Measurements from ENCODE around the gene KNOP1. TPM values are rescaled to one million over a fixed set of nuclear protein-coding genes. Genes with fewer than 3 reads are reported as not detected.
A peak's percentile ranks its signal among the peaks of the same experiment; 100 is the strongest.
"Not testable (repeated sequence)": the region's sequence is repeated elsewhere in the genome, so short reads cannot be mapped to it uniquely, and the experiment has no call there.

KNOP1 gene
- total RNA-seq, 2 donors from 2014 or later = 15.6 to 26.6 TPM

- peak; percentile 40 for ATAC-seq (replicated peaks)
- Mint-ChIP-seq H3K4me3 (no peak overlapping the region), H3K36me3 (ENCODE audit: low read depth) (peaks cover 59% of the 10 kb centered on the region), H3K27me3 (no peaks in the 10 kb centered on the region), H3K9me3 (no peaks in the 10 kb centered on the region), H3K4me1 (peaks cover 11% of the 10 kb centered on the region), H3K27ac (no peak overlapping the region)
These were observed 28.7 kb downstream of the KNOP1 start for GRCh38 chr16:19689342-19689741.

GRCh38 chr16:19688396-19689024, 29.5 kb downstream of the KNOP1 start:
- Mint-ChIP-seq H3K9me3 (no peaks in the 10 kb centered on the region), H3K27ac (peak overlapping the region; percentile 41), H3K36me3 (ENCODE audit: low read depth) (peaks cover 65% of the 10 kb centered on the region), H3K4me1 (peaks cover 8% of the 10 kb centered on the region), H3K27me3 (no peaks in the 10 kb centered on the region), H3K4me3 (no peak overlapping the region)
- ATAC-seq (replicated peaks) = no peak

GRCh38 chr16:19687279-19687678, 30.7 kb downstream of the KNOP1 start:
- Mint-ChIP-seq H3K27ac (no peak overlapping the region), H3K4me1 (peaks cover 8% of the 10 kb centered on the region), H3K27me3 (no peaks in the 10 kb centered on the region), H3K4me3 (no peak overlapping the region), H3K9me3 (no peaks in the 10 kb centered on the region), H3K36me3 (ENCODE audit: low read depth) (peaks cover 77% of the 10 kb centered on the region)
- no peak for ATAC-seq (replicated peaks)

GRCh38 chr16:19685176-19685575, 32.9 kb downstream of the KNOP1 start:
- no peak overlapping the region for H3K27ac Mint-ChIP-seq
- no peaks in the 10 kb centered on the region for H3K9me3 Mint-ChIP-seq
- no peaks in the 10 kb centered on the region for H3K27me3 Mint-ChIP-seq
- ATAC-seq (replicated peaks) = no peak
- peaks cover 8% of the 10 kb centered on the region for H3K4me1 Mint-ChIP-seq
- H3K36me3 Mint-ChIP-seq (ENCODE audit: low read depth) = peaks cover 78% of the 10 kb centered on the region
- no peak overlapping the region for H3K4me3 Mint-ChIP-seq

- Mint-ChIP-seq H3K4me1 (peaks cover 7% of the 10 kb centered on the region), H3K27ac (no peak overlapping the region), H3K4me3 (no peak overlapping the region), H3K27me3 (no peaks in the 10 kb centered on the region), H3K9me3 (no peaks in the 10 kb centered on the region), H3K36me3 (ENCODE audit: low read depth) (peaks cover 68% of the 10 kb centered on the region)
- no peak for ATAC-seq (replicated peaks)
These were observed 34.4 kb downstream of the KNOP1 start for GRCh38 chr16:19683453-19684236.

GRCh38 chr16:19681637-19682036, 36.4 kb downstream of the KNOP1 start:
- H3K4me3 Mint-ChIP-seq = no peak overlapping the region
- no peak for ATAC-seq (replicated peaks)
- no peaks in the 10 kb centered on the region for H3K4me1 Mint-ChIP-seq
- H3K36me3 Mint-ChIP-seq (ENCODE audit: low read depth) = peaks cover 56% of the 10 kb centered on the region
- no peak overlapping the region for H3K27ac Mint-ChIP-seq
- H3K9me3 Mint-ChIP-seq = no peaks in the 10 kb centered on the region
- no peaks in the 10 kb centered on the region for H3K27me3 Mint-ChIP-seq

- Mint-ChIP-seq H3K9me3 (no peaks in the 10 kb centered on the region), H3K27ac (no peak overlapping the region), H3K4me1 (no peaks in the 10 kb centered on the region), H3K36me3 (ENCODE audit: low read depth) (peaks cover 56% of the 10 kb centered on the region), H3K4me3 (no peak overlapping the region), H3K27me3 (no peaks in the 10 kb centered on the region)
- ATAC-seq (replicated peaks) = no peak
These were observed 37.1 kb downstream of the KNOP1 start for GRCh38 chr16:19680881-19681340.

GRCh38 chr16:19679281-19679680, 38.7 kb downstream of the KNOP1 start:
- not testable (repeated sequence) for H3K9me3 Mint-ChIP-seq, H3K27ac Mint-ChIP-seq

GRCh38 chr16:19678804-19679203, 39.2 kb downstream of the KNOP1 start:
- no peak for ATAC-seq (replicated peaks)
- Mint-ChIP-seq H3K9me3 (no peaks in the 10 kb centered on the region), H3K27ac (no peak overlapping the region), H3K36me3 (ENCODE audit: low read depth) (peaks cover 59% of the 10 kb centered on the region), H3K4me3 (no peak overlapping the region), H3K4me1 (no peaks in the 10 kb centered on the region), H3K27me3 (no peaks in the 10 kb centered on the region)

More at GRCh38 chr16:19679281-19679680, 38.7 kb downstream of the KNOP1 start:
- not testable (repeated sequence) for H3K4me1 Mint-ChIP-seq; H3K27me3 Mint-ChIP-seq; H3K4me3 Mint-ChIP-seq; ATAC-seq (replicated peaks)
- peaks cover 56% of the 10 kb centered on the region for H3K36me3 Mint-ChIP-seq (ENCODE audit: low read depth)

GRCh38 chr16:19677402-19677801, 40.6 kb downstream of the KNOP1 start:
- Mint-ChIP-seq H3K9me3 (no peaks in the 10 kb centered on the region), H3K36me3 (ENCODE audit: low read depth) (peaks cover 50% of the 10 kb centered on the region), H3K4me3 (no peak overlapping the region), H3K27ac (no peak overlapping the region), H3K27me3 (no peaks in the 10 kb centered on the region), H3K4me1 (no peaks in the 10 kb centered on the region)
- no peak for ATAC-seq (replicated peaks)

GRCh38 chr16:19674485-19674884, 43.5 kb downstream of the KNOP1 start:
- Mint-ChIP-seq H3K27ac (no peak overlapping the region), H3K36me3 (ENCODE audit: low read depth) (peaks cover 61% of the 10 kb centered on the region), H3K4me3 (no peak overlapping the region), H3K9me3 (no peaks in the 10 kb centered on the region), H3K27me3 (no peaks in the 10 kb centered on the region), H3K4me1 (no peaks in the 10 kb centered on the region)
- peak; percentile 49 for ATAC-seq (replicated peaks)

- no peak overlapping the region for H3K4me3 Mint-ChIP-seq
- H3K9me3 Mint-ChIP-seq = no peaks in the 10 kb centered on the region
- H3K27me3 Mint-ChIP-seq = no peaks in the 10 kb centered on the region
- H3K36me3 Mint-ChIP-seq (ENCODE audit: low read depth) = peaks cover 76% of the 10 kb centered on the region
- no peak for ATAC-seq (replicated peaks)
- no peaks in the 10 kb centered on the region for H3K4me1 Mint-ChIP-seq
- H3K27ac Mint-ChIP-seq = no peak overlapping the region
These were observed 45.6 kb downstream of the KNOP1 start for GRCh38 chr16:19672378-19672777.

- ATAC-seq (replicated peaks) = no peak
- no peaks in the 10 kb centered on the region for H3K27me3 Mint-ChIP-seq
- peaks cover 57% of the 10 kb centered on the region for H3K36me3 Mint-ChIP-seq (ENCODE audit: low read depth)
- H3K4me1 Mint-ChIP-seq = no peaks in the 10 kb centered on the region
- H3K9me3 Mint-ChIP-seq = no peaks in the 10 kb centered on the region
- no peak overlapping the region for H3K4me3 Mint-ChIP-seq
- no peak overlapping the region for H3K27ac Mint-ChIP-seq
These were observed 51.5 kb downstream of the KNOP1 start for GRCh38 chr16:19666477-19666876.

- not testable (repeated sequence) for ATAC-seq (replicated peaks); H3K27me3 Mint-ChIP-seq; H3K9me3 Mint-ChIP-seq; H3K27ac Mint-ChIP-seq; H3K4me1 Mint-ChIP-seq; H3K4me3 Mint-ChIP-seq
- H3K36me3 Mint-ChIP-seq (ENCODE audit: low read depth) = peaks cover 57% of the 10 kb centered on the region
These were observed 52.7 kb downstream of the KNOP1 start for GRCh38 chr16:19665313-19665712.

GRCh38 chr16:19664166-19664565, 53.9 kb downstream of the KNOP1 start:
- Mint-ChIP-seq H3K36me3 (ENCODE audit: low read depth) (peaks cover 50% of the 10 kb centered on the region), H3K27me3 (no peaks in the 10 kb centered on the region), H3K27ac (no peak overlapping the region), H3K4me1 (peaks cover 3% of the 10 kb centered on the region), H3K4me3 (no peak overlapping the region), H3K9me3 (no peaks in the 10 kb centered on the region)
- no peak for ATAC-seq (replicated peaks)

All from activated T-helper 17 cell treated with anti-CD3 and anti-CD28 coated beads, Interleukin-2, amount 50 U/mL, for 72 hours (primary cell).